HL-60 (cell line): ENCODE measurements around the gene GNB4.

Experiments
- DNase-seq, 2 experiments: peaks; one replicate each; pipeline ENCODE4 v3.0.0-alpha.2; 2010 to 2020; ENCODE audit warnings: low read depth in 1 of 2, low spot score in 1 of 2
- H3K27ac ChIP-seq: fragments of 250-450 bp; sonication (Bioruptor Pico); replicated peaks from 2 replicates; pipeline ENCODE4 v1.5.1; 2020; ENCODE audit warnings: mild to moderate bottlenecking, moderate library complexity
- H3K27me3 ChIP-seq: fragments of 250-450 bp; sonication (Bioruptor Pico); 2 replicates; pipeline ENCODE4 v1.5.1; 2021; ENCODE audit warnings: mild to moderate bottlenecking, moderate library complexity; ENCODE audit not compliant: insufficient read depth, poor library complexity, severe bottlenecking
- H3K4me3 ChIP-seq: replicated peaks from 2 replicates; pipeline ENCODE4 v1.5.1; 2011; ENCODE audit warnings: mild to moderate bottlenecking, control low read depth, low read length; ENCODE audit not compliant: insufficient read depth
- CTCF ChIP-seq: IDR thresholded peaks from one replicate; pipeline ENCODE4 v1.5.1; 2011; ENCODE audit warnings: low read length, control low read depth, inconsistent platforms; ENCODE audit not compliant: insufficient read depth
- GABPA ChIP-seq: IDR thresholded peaks from 2 replicates; pipeline ENCODE4 v1.6.1; 2012; ENCODE audit warnings: low read depth
- POLR2AphosphoS5 ChIP-seq: IDR thresholded peaks from 2 replicates; pipeline ENCODE4 v1.6.1; 2012; ENCODE audit warnings: low read depth
- REST ChIP-seq: IDR thresholded peaks from 2 replicates; pipeline ENCODE4 v1.6.1; 2012; ENCODE audit warnings: low read depth; ENCODE audit not compliant: insufficient replicate concordance
- SPI1 ChIP-seq: IDR thresholded peaks from 2 replicates; pipeline ENCODE4 v1.6.1; 2012; ENCODE audit warnings: low read depth, mild to moderate bottlenecking, borderline replicate concordance

Gene GNB4

GRCh38 chr3:179428876-179429548, 22.3 kb downstream of the GNB4 start:
- no peak overlapping the region for H3K27ac ChIP-seq
- TF ChIP-seq POLR2AphosphoS5 (no peak), CTCF (no peak), GABPA (no peak), SPI1 (no peak), REST (no peak)
- no peaks in the 10 kb centered on the region for H3K27me3 ChIP-seq
- no peak for DNase-seq
- H3K4me3 ChIP-seq: no peak overlapping the region

- DNase-seq: no peak
- Histone ChIP-seq H3K27ac (no peak overlapping the region), H3K4me3 (no peak overlapping the region), H3K27me3 (no peaks in the 10 kb centered on the region)
- TF ChIP-seq SPI1 (no peak), GABPA (no peak), REST (no peak), CTCF (no peak), POLR2AphosphoS5 (no peak)
Observed at GRCh38 chr3:179425075-179425474, 26.2 kb downstream of the GNB4 start.

- TF ChIP-seq CTCF (no peak), POLR2AphosphoS5 (no peak), GABPA (no peak), SPI1 (no peak), REST (no peak)
- Histone ChIP-seq H3K27me3 (no peaks in the 10 kb centered on the region), H3K27ac (no peak overlapping the region), H3K4me3 (no peak overlapping the region)
- no peak for DNase-seq
Observed at GRCh38 chr3:179421500-179421899, 29.8 kb downstream of the GNB4 start.
